ENCODE results near the gene ASTN2.

Gene ASTN2

DNA sequence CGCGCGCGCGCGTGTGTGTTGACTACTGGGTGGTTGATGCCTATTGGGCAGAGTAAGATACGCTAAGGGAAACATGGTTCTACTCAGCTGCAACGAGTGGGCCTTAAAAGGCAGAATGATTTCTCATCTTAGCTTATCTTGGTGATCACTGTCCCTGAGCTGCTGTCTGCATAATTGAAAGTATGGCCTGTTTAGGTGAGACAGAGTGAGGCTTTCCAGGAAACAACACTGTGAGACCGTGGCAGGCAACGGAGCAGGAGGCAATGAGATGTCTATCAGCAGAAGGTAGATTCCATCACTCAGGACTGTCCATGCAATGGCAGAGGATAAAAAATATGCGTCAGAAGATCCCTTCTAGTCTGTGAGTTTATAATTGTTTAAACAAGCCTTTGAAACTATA, 450.6 kb downstream of the ASTN2 start:
- Histone ChIP-seq H3K4me3 (no peak overlapping the region), H3K27ac (no peak overlapping the region)
- no peak for TF ChIP-seq CTCF (IDR thresholded peaks at IDR 0.05)
- DNase-seq (ENCODE audit: low spot score), result no peak

GRCh38 chr9:116959809-116960208, 455.0 kb downstream of the ASTN2 start:
- TF ChIP-seq CTCF (IDR thresholded peaks at IDR 0.05), result no peak

GRCh38 chr9:116958881-116959280, 456.0 kb downstream of the ASTN2 start:
- H3K27ac ChIP-seq, result no peak overlapping the region
- no peak for DNase-seq (ENCODE audit: low spot score)
- no peak for TF ChIP-seq CTCF (IDR thresholded peaks at IDR 0.05)
- H3K4me3 ChIP-seq, result no peak overlapping the region

More at GRCh38 chr9:116959809-116960208, 455.0 kb downstream of the ASTN2 start:
- no peak overlapping the region for H3K27ac ChIP-seq
- no peak overlapping the region for H3K4me3 ChIP-seq
- no peak for DNase-seq (ENCODE audit: low spot score)

- TF ChIP-seq CTCF (IDR thresholded peaks at IDR 0.05), result no peak
- Histone ChIP-seq H3K27ac (no peak overlapping the region), H3K4me3 (no peak overlapping the region)
- no peak for DNase-seq (ENCODE audit: low spot score)
These were observed 460.1 kb downstream of the ASTN2 start for GRCh38 chr9:116954731-116955130.

- no peak for TF ChIP-seq CTCF (IDR thresholded peaks at IDR 0.05)
- DNase-seq (ENCODE audit: low spot score), result no peak
- Histone ChIP-seq H3K4me3 (no peak overlapping the region), H3K27ac (no peak overlapping the region)
These were observed 461.6 kb downstream of the ASTN2 start for GRCh38 chr9:116953271-116953670.

GRCh38 chr9:116952436-116952810, 462.4 kb downstream of the ASTN2 start:
- Histone ChIP-seq H3K27ac (no peak overlapping the region), H3K4me3 (no peak overlapping the region)
- no peak for DNase-seq (ENCODE audit: low spot score)
- no peak for TF ChIP-seq CTCF (IDR thresholded peaks at IDR 0.05)

- DNase-seq (ENCODE audit: low spot score), result no peak
- no peak for TF ChIP-seq CTCF (IDR thresholded peaks at IDR 0.05)
- H3K27ac ChIP-seq, result no peak overlapping the region
These were observed 463.0 kb downstream of the ASTN2 start for GRCh38 chr9:116951588-116952435.

More at GRCh38 chr9:116951588-116952435, 463.0 kb downstream of the ASTN2 start:
- no peak overlapping the region for H3K4me3 ChIP-seq
